Mesothelial cell of epicardium (in vitro differentiated cells): ENCODE results near the gene ZNF621. TPM values are rescaled to one million over a fixed set of nuclear protein-coding genes. Genes with fewer than 3 reads are reported as not detected.

Experiments used
- DNase-seq, 2 experiments: peaks; one replicate each; pipeline ENCODE4 v3.0.0; 2021; ENCODE audit warnings: low spot score in 2 of 2; ENCODE audit not compliant: unreplicated experiment in 2 of 2
- H3K27ac Mint-ChIP-seq: 2 replicates; pipeline ENCODE4 v1.8.0; 2021; ENCODE audit warnings: mixed read lengths
- H3K27me3 Mint-ChIP-seq: 2 replicates; pipeline ENCODE4 v1.8.0; 2021; ENCODE audit warnings: low read depth, mixed read lengths
- H3K36me3 Mint-ChIP-seq: 2 replicates; pipeline ENCODE4 v1.8.0; 2021; ENCODE audit warnings: mixed read lengths
- H3K4me1 Mint-ChIP-seq: 2 replicates; pipeline ENCODE4 v1.8.0; 2021; ENCODE audit warnings: mixed read lengths
- H3K4me3 Mint-ChIP-seq: 2 replicates; pipeline ENCODE4 v1.8.0; 2021; ENCODE audit warnings: mild to moderate bottlenecking, moderate library complexity, mixed read lengths
- H3K9me3 Mint-ChIP-seq: 2 replicates; pipeline ENCODE4 v1.8.0; 2021; ENCODE audit warnings: mixed read lengths
- total RNA-seq: library from RNA; stranded (reverse); gene quantifications from 3 replicates; pipeline ENCODE4 v1.2.1, GENCODE V29; 2021
- TF ChIP-seq, protein P1 (sequence below): fragments of 200-600 bp; sonication (generic); IDR thresholded peaks from one replicate; pipeline ENCODE4 v1.5.0; 2021; ENCODE audit warnings: antibody characterized with exemption; ENCODE audit not compliant: unreplicated experiment

ZNF621 gene
- 30.4 to 32.0 TPM (median 30.5 TPM) in 3 replicates for total RNA-seq

- peaks cover 13% of the 10 kb centered on the region for H3K4me1 Mint-ChIP-seq
- TF ChIP-seq, protein P1, sequence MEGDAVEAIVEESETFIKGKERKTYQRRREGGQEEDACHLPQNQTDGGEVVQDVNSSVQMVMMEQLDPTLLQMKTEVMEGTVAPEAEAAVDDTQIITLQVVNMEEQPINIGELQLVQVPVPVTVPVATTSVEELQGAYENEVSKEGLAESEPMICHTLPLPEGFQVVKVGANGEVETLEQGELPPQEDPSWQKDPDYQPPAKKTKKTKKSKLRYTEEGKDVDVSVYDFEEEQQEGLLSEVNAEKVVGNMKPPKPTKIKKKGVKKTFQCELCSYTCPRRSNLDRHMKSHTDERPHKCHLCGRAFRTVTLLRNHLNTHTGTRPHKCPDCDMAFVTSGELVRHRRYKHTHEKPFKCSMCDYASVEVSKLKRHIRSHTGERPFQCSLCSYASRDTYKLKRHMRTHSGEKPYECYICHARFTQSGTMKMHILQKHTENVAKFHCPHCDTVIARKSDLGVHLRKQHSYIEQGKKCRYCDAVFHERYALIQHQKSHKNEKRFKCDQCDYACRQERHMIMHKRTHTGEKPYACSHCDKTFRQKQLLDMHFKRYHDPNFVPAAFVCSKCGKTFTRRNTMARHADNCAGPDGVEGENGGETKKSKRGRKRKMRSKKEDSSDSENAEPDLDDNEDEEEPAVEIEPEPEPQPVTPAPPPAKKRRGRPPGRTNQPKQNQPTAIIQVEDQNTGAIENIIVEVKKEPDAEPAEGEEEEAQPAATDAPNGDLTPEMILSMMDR = no peak
These were observed at the start of gene ZNF621 for GRCh38 chr3:40524568-40525285. TSS of gene ZNF621 (plus strand) at chr3:40524960. CDS start at chr3:40525841, 881 bp downstream.

DNA sequence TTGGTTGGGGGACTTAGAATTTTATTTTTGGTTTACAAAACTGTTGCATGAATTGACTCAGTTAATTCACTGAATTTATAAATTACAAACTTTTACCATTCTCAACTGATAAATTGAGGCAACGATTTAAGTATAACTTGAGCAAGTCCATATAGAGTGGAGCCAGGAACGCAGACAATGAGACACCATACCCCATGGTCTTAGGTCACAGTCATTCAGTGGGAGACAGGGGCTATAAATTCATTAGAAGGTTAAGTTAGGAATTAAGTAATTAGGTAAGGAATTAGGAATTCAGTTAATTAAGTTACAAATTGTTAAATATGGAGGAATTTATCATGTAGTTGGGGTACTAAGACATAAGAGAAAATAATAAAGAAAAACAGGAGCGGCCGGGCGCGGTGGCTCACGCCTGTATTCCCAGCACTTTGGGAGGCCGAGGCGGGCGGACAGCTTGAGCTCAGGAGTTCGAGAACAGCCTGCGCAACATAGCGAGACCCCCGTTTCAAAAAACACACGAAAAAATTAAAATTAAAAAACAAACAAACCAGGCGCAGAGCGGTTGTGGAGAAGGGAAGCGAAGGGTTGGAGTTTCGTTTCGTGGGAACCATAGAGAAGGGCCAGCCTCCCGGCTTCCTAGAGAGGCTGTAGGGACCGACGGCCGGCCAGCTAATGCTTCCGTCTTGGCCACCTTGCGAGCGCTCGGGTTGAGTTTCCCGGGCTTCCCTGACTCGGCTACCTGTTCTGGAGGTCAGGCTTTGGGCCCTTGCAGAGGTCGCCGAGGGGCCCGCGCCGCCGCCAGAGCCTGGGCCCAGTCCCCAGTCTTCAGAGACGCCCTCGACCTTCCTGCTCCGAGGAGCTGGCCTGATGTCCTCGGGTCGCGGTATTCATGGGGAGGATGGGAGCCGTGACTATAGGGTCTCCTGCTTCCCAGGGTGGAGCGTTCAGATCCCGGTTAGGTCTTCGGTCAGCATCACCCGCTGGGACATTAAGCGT lies 48.0 kb upstream of the ZNF621 start, which contains the start of gene ZNF619:
ZNF619 (plus strand) TSS at position 645 of the 993 bp plus-strand sequence. CDS start 858 bp downstream, outside the sequence.
- peaks cover 8% of the 10 kb centered on the region for H3K4me1 Mint-ChIP-seq
- peaks cover 3% of the 10 kb centered on the region for H3K36me3 Mint-ChIP-seq
- peak; percentile 29 to 66 for DNase-seq
- peak within 1 kb of the TSS; percentile 76 for H3K27ac Mint-ChIP-seq
- H3K4me3 Mint-ChIP-seq = peak within 1 kb of the TSS; percentile 85
- no peaks in the 10 kb centered on the region for H3K9me3 Mint-ChIP-seq
- TF ChIP-seq, protein P1 = no peak
- no peaks in the 10 kb centered on the region for H3K27me3 Mint-ChIP-seq

More at GRCh38 chr3:40524568-40525285, at the start of gene ZNF621:
- Mint-ChIP-seq H3K27ac (peak within 1 kb of the TSS; percentile 94), H3K27me3 (no peaks in the 10 kb centered on the region), H3K36me3 (peaks cover 18% of the 10 kb centered on the region), H3K9me3 (no peaks in the 10 kb centered on the region), H3K4me3 (peak within 1 kb of the TSS; percentile 87)
- peak; percentile 69 to 79 for DNase-seq

DNA sequence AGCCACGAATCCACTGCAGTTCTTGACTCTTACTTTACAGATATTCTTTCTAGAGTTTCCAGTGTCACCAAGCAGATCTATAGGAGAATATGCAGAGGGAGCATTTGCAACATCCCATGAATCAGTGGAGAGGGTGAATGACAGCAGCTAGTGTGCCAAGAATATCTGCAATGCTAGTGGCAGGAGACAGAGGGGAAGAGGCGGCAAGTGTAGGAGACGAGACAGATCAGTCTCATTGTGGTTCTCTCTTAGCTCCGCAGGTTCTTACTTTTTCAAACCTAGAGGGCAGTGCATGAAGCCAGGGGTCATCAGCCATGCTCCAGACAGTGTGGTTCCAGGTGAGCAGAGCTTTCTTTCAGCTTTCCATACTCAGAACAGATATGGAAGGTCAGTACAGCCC lies 47.1 kb upstream of the ZNF621 start:
- no peak for DNase-seq
- peaks cover 9% of the 10 kb centered on the region for H3K36me3 Mint-ChIP-seq
- peak overlapping the region; percentile 76 for H3K27ac Mint-ChIP-seq
- peak overlapping the region; percentile 85 for H3K4me3 Mint-ChIP-seq
- TF ChIP-seq, protein P1 = no peak
- no peaks in the 10 kb centered on the region for H3K9me3 Mint-ChIP-seq
- H3K4me1 Mint-ChIP-seq = peaks cover 8% of the 10 kb centered on the region
- H3K27me3 Mint-ChIP-seq = no peaks in the 10 kb centered on the region

- TF ChIP-seq, protein P1 = no peak
- H3K27me3 Mint-ChIP-seq = no peaks in the 10 kb centered on the region
- no peak overlapping the region for H3K4me3 Mint-ChIP-seq
- H3K36me3 Mint-ChIP-seq = peaks cover 55% of the 10 kb centered on the region
- no peak for DNase-seq
- peaks cover 29% of the 10 kb centered on the region for H3K9me3 Mint-ChIP-seq
- no peak overlapping the region for H3K27ac Mint-ChIP-seq
- H3K4me1 Mint-ChIP-seq = no peaks in the 10 kb centered on the region
These were observed 37.6 kb upstream of the ZNF621 start for GRCh38 chr3:40487172-40487571.

DNA sequence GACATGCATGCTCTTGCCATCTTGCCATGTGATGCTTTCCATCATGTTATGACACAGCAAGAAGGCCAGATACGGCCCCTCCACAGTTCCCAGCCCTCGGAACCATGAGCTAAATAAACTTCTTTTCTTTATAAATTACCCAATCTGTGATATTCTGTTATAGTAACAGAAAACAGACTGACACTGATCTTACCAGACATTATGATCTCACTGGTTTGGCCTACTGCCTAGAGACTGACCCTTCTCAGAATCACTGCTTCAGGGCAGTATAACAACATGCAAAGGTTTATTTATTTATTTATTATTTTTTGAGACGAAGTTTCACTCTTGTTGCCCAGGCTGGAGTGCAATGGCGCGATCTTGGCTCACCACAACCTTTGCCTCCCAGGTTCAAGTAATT lies 33.8 kb upstream of the ZNF621 start:
- no peak for DNase-seq
- Mint-ChIP-seq H3K4me1 (no peaks in the 10 kb centered on the region), H3K4me3 (no peak overlapping the region), H3K36me3 (peaks cover 39% of the 10 kb centered on the region), H3K27me3 (no peaks in the 10 kb centered on the region), H3K9me3 (peaks cover 29% of the 10 kb centered on the region), H3K27ac (no peak overlapping the region)
- TF ChIP-seq, protein P1 = no peak
